Breast epithelium (tissue), 3 donors: Measurements from ENCODE around the gene BCAS3.

Source experiments
- POLR2A ChIP-seq: fragments of 450-650 bp; IDR thresholded peaks from one replicate; pipeline ENCODE4 v1.6.1; 2016; ENCODE audit warnings: antibody characterized with exemption, mild to moderate bottlenecking, moderate library complexity
- POLR2AphosphoS5 ChIP-seq, 3 donors: sonication (generic); formaldehyde crosslinking; IDR thresholded peaks; one replicate each; pipeline ENCODE4 v1.6.1; 2017; ENCODE audit warnings: antibody characterized with exemption in 3 of 3
- TF ChIP-seq, protein P1 (sequence below), 3 donors: fragments of 450-650 bp; IDR thresholded peaks; one replicate each; pipeline ENCODE4 v1.5.1; 2016 to 2017; ENCODE audit warnings: antibody characterized with exemption in 3 of 3, mild to moderate bottlenecking in 3 of 3, moderate library complexity in 3 of 3

GRCh38 chr17:61363601-61364462 is 686.2 kb downstream of the BCAS3 start:
- TF ChIP-seq, protein P1, sequence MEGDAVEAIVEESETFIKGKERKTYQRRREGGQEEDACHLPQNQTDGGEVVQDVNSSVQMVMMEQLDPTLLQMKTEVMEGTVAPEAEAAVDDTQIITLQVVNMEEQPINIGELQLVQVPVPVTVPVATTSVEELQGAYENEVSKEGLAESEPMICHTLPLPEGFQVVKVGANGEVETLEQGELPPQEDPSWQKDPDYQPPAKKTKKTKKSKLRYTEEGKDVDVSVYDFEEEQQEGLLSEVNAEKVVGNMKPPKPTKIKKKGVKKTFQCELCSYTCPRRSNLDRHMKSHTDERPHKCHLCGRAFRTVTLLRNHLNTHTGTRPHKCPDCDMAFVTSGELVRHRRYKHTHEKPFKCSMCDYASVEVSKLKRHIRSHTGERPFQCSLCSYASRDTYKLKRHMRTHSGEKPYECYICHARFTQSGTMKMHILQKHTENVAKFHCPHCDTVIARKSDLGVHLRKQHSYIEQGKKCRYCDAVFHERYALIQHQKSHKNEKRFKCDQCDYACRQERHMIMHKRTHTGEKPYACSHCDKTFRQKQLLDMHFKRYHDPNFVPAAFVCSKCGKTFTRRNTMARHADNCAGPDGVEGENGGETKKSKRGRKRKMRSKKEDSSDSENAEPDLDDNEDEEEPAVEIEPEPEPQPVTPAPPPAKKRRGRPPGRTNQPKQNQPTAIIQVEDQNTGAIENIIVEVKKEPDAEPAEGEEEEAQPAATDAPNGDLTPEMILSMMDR (IDR thresholded peaks at IDR 0.05): no peak
- no peak for TF ChIP-seq POLR2A
- no peak for TF ChIP-seq POLR2AphosphoS5 (IDR thresholded peaks at IDR 0.05)
